Germinal center (tissue), 1 donor: ENCODE measurements around the gene SAA2.
A peak's percentile ranks its signal among the peaks of the same experiment; 100 is the strongest.
"Not testable (repeated sequence)": the region's sequence is repeated elsewhere in the genome, so short reads cannot be mapped to it uniquely, and the experiment has no call there.

Source experiments
- DNase-seq: peaks from one replicate; pipeline ENCODE4 v3.0.0; 2012; ENCODE audit warnings: mixed read lengths, low spot score

Gene SAA2

DNA sequence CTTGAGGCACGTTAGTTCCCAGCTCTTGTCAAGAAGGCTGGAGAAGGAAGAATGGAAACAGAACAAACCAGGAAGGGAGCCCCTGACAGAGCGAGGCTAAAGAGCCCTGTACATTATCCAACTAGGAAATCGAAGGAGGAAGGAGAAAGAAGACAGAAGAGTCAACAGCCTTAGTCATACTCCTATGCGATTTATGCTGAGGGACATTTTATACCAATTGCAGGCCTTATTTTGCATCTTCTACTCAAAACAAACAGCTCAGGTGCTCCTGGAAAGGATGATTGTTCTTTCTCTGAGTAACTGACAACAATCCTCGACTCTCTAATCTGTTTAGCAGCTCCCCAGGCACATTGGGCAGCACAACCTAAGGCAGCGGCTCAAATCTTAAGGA lies 1.3 kb downstream of the SAA2 start:
- not testable (repeated sequence) for DNase-seq

GRCh38 chr11:18246379-18247190 lies 1.9 kb downstream of the SAA2 start:
- DNase-seq: not testable (repeated sequence)

DNA sequence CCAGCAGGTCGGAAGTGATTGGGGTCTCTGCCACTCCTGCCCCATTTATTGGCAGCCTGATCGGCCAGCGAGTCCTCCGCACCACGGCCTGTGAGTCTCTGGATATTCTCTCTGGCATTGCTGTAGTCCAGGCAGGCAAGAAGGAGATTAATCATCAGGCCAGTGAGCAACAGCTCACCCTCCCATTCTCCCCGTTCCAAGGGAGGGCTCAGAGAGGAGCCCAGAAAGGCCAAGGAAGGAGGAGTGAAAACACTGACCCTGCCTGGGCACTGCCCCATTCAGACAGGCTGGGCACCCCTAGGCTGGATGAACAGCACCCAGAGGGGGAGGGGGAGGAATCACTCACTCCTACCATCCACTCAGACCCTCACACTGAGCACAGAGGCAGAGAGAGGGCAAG lies 3.1 kb downstream of the SAA2 start:
- no peak for DNase-seq

DNA sequence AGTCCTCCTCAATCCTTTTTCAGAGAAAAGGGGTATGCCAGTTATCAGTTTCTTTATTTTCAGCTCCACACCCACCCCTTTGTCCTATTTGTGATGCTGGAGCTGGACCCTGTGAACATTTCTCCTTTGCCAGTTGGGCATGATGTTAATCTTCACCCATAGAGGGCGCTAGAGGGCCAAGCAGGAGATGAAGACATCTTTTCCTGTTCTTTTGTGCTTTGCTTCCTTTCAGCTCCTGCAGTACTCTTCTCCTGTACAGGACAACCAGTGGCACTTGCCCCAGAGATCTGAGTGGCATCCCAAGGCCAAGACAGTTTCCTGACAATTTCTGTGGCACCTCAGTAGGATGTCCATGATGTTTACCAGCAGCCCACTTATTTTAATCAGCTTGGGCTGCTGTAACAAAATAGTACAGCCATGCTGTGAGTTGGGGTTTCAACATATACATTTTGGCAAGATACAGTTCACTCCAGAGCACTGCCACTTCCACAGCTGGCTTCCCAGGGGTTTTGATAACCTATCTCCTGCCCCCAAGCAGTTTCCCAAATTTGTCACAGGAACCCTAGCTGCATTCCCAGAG lies 4.6 kb downstream of the SAA2 start:
- DNase-seq: peak; percentile 66

DNA sequence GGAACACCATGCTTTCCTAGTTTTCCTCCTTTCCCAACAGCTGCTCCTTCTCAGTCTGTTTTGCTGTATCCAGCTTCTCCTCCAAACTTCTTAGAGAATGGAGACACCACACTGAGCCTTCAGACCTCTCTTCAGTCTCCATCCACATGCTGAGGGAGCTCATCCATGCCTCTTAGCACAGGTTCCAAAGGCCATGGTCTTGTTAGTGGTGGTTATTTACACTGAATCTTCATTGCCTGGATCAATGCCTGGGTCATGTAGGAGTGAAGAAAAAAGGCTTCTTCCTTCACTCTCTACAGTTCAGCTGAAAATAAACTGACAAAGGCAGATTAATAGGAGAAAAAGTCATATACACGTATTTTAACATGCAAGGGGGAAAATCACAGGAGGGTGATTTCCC lies 8.8 kb downstream of the SAA2 start:
- no peak for DNase-seq

DNA sequence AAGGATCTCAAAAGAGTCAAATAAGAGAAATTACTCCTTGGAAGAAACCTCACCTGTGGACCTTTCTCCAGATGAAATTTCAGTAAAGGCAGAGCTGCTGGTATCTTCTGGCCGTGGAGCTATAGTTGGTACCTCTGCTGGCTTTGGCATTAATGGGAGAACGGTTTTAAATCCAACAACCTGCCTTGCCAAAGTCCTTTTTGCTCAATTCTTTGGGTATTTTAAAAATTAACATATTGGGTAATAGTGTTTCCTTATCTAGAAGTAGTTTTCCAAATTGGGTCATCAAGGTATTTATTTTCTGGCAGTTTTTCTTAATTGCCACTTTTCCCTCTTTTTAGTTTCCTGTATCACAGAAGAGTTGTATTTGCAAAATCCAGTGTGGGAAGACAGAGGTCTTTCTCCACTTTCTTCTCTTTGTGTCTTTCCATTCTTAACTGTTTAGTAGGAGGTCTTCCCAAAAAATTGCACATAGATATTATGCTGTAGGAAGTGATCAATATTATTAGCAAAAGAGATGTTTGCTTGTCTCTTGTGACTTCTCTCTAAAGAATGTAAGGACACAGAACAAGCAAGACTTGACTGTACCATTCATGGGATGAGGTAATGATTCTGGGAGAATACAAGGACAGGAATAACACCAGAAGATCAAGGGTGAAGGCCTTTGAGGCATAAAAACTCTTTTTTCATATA lies 11.7 kb downstream of the SAA2 start, which contains the start of gene SAA4:
TSS of gene SAA4 (minus strand) at position 139 of the 693 bp plus-strand sequence. CDS start 876 bp downstream, outside the sequence.
- no peak for DNase-seq

DNA sequence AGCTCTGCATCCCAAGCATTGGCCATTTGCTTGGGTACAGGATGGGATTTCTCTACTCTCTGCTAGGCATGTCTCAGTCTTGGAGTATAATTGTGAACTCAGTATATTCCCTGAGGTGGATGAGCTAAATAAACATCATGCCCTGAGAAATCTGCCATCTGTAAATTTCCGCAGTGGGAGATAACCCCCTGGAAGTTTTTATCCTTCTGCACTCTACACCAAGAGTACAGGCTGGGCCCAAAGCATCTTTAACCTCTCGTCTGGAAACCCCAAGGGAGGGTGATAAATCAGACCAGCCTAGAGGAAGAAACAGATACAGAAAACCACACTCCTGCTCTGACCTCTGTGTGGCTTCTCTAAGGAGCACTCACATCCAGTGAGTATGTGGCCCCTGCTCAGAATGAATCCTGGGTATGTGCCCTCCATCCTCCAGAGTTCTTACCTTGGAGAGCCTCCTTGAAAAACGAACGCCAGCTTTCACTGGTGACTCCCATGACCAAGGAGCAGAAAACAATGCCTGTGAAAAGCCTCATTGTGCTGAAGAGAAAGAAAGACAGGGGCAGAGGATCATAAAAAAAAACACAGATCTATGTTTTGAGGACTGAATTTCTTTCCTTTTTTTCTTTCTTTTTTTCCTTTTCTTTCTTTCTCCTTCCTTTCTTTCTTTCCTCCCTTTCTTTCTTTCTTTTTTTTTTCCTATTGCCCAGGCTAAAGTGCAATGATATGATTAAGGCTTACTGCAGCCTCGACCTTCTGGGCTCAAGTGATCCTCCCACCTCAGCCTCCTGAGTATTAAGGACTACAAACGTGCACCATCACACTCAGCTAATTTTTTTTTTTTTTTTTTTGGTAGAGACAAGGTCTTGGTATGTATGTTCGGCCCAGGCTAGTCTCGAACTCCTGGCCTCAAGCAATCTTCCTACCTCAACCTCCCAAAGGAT lies 12.8 kb downstream of the SAA2 start:
- no peak for DNase-seq

DNA sequence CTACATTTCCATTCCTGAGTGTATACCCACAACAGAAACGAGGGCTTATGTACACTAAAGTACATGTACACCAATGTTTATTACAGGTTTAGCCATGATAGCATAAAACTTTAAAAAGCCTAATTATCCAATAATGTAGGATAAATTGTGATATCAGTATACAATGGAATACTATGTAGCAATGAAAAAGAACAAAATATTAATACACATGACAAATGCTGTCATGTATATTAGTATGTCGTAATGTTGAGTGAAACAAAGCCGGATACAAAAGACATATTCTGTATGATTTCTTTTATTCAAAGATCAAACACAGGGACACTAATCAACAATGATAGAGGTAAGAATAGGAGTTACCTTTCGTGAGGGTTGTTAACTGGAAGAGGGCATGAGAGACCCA lies 14.6 kb downstream of the SAA2 start:
- DNase-seq: no peak

DNA sequence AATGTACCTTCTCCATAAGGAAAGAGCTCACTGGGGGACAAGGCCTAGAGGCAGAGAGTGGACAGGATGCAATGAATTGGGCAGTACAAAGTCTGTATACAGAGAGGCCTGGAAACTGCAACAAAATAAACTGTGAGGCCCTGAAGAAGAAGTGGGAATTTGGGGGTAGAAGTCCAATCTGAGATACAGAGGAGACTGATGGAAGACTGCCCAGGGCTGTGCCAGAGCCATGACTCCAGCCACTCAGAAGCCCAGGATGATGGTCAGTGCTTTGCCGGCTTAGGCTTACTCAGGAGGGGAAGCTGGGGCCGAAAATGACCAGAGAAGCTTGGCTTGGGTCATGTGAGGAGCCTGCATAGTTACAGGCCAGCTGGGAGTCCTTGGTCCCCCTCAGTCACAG lies 17.6 kb downstream of the SAA2 start:
- no peak for DNase-seq

DNA sequence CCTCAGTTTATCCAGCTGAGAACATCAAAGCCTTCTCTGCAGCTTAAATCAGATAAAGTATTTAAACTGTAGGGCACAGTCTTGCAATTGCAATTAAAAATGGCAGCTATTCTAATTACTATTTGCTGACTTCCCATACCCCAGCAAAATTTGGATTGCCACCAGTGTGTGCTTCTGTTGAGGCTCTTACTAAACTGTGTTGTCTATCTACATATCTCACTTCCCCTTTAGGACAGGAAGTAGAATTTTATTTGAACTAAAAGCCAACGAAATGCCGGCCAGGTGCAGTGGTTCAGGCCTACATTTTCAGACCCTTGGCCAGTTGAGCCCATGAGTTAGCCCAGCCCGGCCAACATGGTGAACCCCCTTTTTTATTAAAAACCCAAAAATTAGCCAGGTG lies 19.0 kb downstream of the SAA2 start:
- peak; percentile 49 for DNase-seq

DNA sequence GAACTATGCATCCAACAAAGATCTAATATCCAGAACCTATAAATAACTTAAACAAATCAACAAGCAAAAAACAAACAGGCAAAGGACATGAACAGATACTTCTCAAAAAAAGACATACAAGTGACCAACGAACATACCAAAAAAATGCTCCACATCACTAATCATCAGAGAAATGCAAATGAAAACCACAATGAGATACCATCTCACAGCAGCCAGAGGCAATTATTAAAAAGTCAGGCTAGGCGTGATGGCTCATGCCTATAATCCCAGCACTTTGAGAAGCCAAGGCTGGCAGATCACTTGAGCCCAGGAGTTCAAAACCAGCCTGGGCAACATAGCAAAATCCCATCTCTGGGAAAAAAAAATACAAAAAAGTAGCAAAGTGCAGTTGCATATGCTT lies 22.6 kb downstream of the SAA2 start:
- no peak for DNase-seq

GRCh38 chr11:18223591-18224387 lies 24.7 kb downstream of the SAA2 start:
- DNase-seq: no peak

- DNase-seq: no peak
These were observed 25.6 kb downstream of the SAA2 start for GRCh38 chr11:18222814-18223421.

DNA sequence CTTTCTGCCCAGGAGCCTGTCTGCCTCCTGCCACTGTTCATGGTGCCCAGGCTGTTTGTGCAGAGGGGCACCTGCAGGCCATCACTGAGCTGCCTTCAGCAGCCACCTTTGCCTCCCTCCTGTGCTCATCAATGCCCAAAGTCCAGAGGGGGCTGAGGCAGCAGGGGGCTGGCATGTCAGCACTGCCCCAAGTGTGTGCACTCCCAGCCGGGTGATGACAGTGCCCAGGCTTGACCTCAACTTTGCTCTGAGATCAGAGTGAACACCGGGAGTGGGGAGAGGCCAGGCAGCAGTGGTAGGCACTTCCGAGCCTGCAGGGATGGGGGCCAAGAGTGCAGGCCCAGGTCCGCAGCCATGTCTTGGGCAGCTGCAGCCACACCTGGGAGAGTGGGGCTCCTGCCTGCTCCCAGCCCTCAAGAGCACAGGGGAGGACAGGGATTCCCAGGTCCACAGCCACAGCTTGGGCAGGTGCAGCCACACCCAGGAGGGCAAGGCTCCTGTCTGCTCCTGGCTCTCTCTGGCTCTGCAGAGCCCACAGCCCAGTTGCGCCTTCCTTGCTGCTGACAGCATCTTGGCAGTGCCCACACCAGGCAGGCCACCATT lies 27.1 kb downstream of the SAA2 start:
- no peak for DNase-seq

DNA sequence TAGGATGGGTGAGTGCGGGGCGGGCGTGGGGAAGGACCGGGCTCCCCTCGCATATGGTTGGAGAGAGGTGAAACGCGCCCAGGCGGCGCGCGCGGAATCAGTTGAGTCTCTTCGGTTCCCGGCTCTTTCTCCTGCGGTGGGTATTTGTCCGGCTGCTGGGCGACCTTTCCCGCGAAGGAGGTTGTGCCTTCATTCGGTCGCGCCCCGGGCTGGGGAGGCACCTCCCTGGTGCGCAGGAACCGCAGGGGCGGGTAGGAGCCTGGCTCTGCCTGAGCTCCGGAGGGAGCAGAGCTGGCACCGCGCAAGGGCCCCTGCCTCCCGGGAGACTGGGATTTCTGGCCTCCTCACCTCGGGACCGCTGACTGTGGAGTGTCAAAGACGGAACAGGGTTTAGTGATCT lies 39.4 kb downstream of the SAA2 start:
- DNase-seq: no peak

- no peak for DNase-seq
These were observed 43.7 kb downstream of the SAA2 start for GRCh38 chr11:18204771-18205170.

- DNase-seq: no peak
These were observed 44.2 kb downstream of the SAA2 start for GRCh38 chr11:18204220-18204619.

DNA sequence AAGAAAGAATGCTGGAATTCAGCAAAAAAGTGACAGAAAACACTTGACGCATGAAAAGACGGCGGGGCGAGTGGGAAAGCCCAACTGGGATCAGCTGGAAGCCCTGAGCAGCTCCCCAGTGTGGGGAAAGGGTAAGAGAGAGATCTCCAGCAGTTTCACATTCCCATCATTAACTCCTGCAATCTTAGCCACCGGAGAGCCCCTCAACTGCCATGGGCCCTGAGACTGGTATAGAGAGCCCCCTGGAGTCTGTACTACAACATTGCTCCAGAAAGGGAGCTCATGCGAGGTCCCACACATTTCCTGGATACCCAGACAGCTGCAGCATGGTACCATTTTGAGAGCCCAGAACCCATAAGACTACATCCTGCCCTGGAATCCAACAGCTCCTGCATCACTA lies 44.7 kb downstream of the SAA2 start:
- DNase-seq: peak; percentile 52

DNA sequence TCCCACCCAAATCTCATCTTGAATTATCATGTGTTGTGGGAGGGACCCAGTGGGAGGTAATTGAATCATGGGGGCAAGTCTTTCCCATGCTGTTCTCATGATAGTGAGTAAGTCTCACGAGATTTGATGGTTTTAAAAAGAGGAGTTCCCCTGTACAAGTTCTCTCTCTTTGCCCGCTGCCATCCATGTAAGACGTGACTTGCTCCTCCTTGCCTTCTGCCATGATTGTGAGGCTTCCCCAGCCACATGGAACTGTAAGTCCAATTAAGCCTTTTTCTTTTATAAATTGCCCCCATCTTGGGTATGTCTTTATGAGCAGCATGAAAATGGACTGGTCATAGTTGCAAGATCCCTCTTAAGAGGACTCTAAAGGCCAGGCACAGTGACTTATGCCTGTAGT lies 50.7 kb downstream of the SAA2 start:
- DNase-seq: not testable (repeated sequence)

DNA sequence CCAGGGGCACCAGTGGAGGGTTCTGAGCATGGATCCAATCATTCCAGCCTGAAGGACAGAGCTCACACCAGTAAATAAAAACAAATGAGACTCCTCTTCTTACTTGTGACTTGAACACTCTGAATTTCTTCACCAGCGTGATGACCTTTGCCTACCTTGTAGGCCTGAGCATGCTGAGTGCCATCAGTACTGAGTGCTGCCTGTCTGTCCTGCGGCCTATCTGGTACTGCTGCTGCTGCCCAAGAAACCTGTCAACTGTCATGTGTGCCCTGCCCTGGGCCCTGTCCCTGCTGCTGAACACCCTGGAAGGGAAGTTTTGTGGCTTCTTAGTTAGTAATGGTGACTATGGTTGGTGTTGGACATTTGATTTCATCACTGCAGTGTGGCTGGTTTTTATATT lies 51.9 kb downstream of the SAA2 start:
- DNase-seq: no peak
